Transverse colon (tissue), 4 donors: ENCODE data around the gene ATRN. TPM values are rescaled to one million over a fixed set of nuclear protein-coding genes. Genes with fewer than 3 reads are reported as not detected.

Experiments
- DNase-seq: peaks from one replicate; pipeline ENCODE4 v3.0.0-alpha.2; 2019
- H3K27ac ChIP-seq, 4 donors: fragments of 200-600 bp; sonication (generic); 2 replicates each; pipeline ENCODE4 v1.5.1; 2016 to 2018; ENCODE audit warnings: inconsistent platforms in 4 of 4
- H3K27me3 ChIP-seq: fragments of 200-600 bp; sonication (generic); 2 replicates; pipeline ENCODE4 v1.5.1; 2017; ENCODE audit warnings: inconsistent platforms
- H3K36me3 ChIP-seq, 4 donors: fragments of 200-600 bp; sonication (generic); 2 replicates each; pipeline ENCODE4 v1.5.1; 2017 to 2019; ENCODE audit warnings: inconsistent platforms in 4 of 4
- H3K4me1 ChIP-seq, 4 donors: fragments of 200-600 bp; sonication (generic); 2 replicates each; pipeline ENCODE4 v1.5.1; 2017 to 2020; ENCODE audit warnings: inconsistent platforms in 4 of 4
- H3K4me3 ChIP-seq, 4 donors: fragments of 200-600 bp; sonication (generic); 1 replicate in 1 of 4; 2 replicates in 3 of 4; pipeline versions ENCODE4 v1.5.1 to v1.6.1; 2017 to 2019; ENCODE audit warnings: inconsistent platforms in 4 of 4
- H3K9me3 ChIP-seq, 2 donors: fragments of 200-600 bp; sonication (generic); 2 replicates each; pipeline ENCODE4 v1.5.1; 2017 to 2019; ENCODE audit warnings: inconsistent platforms in 2 of 2
- CTCF ChIP-seq, 5 experiments: fragments of 200-600 bp in 3 of 5; fragments of 450-650 bp in 2 of 5; sonication (generic) in 3 of 5; IDR thresholded peaks; 1 replicate in 2 of 5; 2 replicates in 3 of 5; pipeline ENCODE4 v1.5.1; 2016 to 2017; ENCODE audit warnings: antibody characterized with exemption in 5 of 5, inconsistent platforms in 3 of 5, mild to moderate bottlenecking in 2 of 5, moderate library complexity in 1 of 5
- EP300 ChIP-seq: sonication (generic); formaldehyde crosslinking; IDR thresholded peaks from one replicate; pipeline ENCODE4 v1.6.1; 2017; ENCODE audit warnings: antibody characterized with exemption, low read depth
- POLR2A ChIP-seq: fragments of 450-650 bp; IDR thresholded peaks from one replicate; pipeline ENCODE4 v1.6.1; 2016; ENCODE audit warnings: antibody characterized with exemption, mild to moderate bottlenecking, moderate library complexity
- POLR2AphosphoS5 ChIP-seq, 3 donors: sonication (generic); formaldehyde crosslinking; IDR thresholded peaks; one replicate each; pipeline ENCODE4 v1.6.1; 2016; ENCODE audit warnings: antibody characterized with exemption in 3 of 3
- WGBS, 2 donors: methylation state at CpG; one replicate each; pipeline ENCODE4 v1.1.5; 2018; ENCODE audit warnings: low coverage in 1 of 2; 5-methylcytosine and 5-hydroxymethylcytosine counted together
- in situ Hi-C, 4 donors: fragments of 200-750 bp; cut with MboI; loops; one replicate each; pipeline versions ENCODE4 v1.15.0 to v1.15.1; 2017; ENCODE audit warnings: low sequenced_read_pairs in 3 of 4, low pct_ligation_motif_present in 1 of 4, low pct_unique_long_range_greater_than_20kb in 1 of 4
- intact Hi-C: fragments of 100-400 bp; cut with DNase I; formaldehyde crosslinking; loops from one replicate; pipeline ENCODE4 v1.15.1; 2023; ENCODE audit warnings: low total_unique reads
- total RNA-seq, 4 donors: library from RNA; depleted of rRNA; stranded (reverse); fragments of >200 nt; gene quantifications; one replicate each; pipeline ENCODE4 v1.1.0, GENCODE V29; 2016

Gene ATRN
- total RNA-seq, 4 donors from 2014 or later = 6.8 to 24.7 (median 15.9) TPM

- Histone ChIP-seq H3K36me3 (peaks cover 0 to 7% (median 0%) of the 10 kb centered on the region in 4 donors), H3K4me3 (no peak overlapping the region), H3K27ac (no peak overlapping the region), H3K9me3 (no peaks in the 10 kb centered on the region), H3K4me1 (no peaks in the 10 kb centered on the region), H3K27me3 (no peaks in the 10 kb centered on the region)
- DNase-seq = no peak
- intact Hi-C loops (no loop called here), in situ Hi-C loops (no loop called here)
- WGBS, 2 donors = 90 to 100% methylated on average over 1 of the region's 1 CpG
- TF ChIP-seq CTCF (IDR thresholded peaks at IDR 0.05) (no peak), EP300 (no peak), POLR2AphosphoS5 (IDR thresholded peaks at IDR 0.05) (no peak)
Measured at GRCh38 chr20:3547906-3548305, 77.1 kb downstream of the ATRN start.

GRCh38 chr20:3550837-3551236 lies 80.0 kb downstream of the ATRN start:
- in situ Hi-C loops = no loop called here
- TF ChIP-seq CTCF (IDR thresholded peaks at IDR 0.05) (no peak), EP300 (no peak), POLR2A (no peak), POLR2AphosphoS5 (IDR thresholded peaks at IDR 0.05) (no peak)
- H3K36me3 ChIP-seq = peaks cover 0 to 7% (median 0%) of the 10 kb centered on the region in 4 donors
- no peaks in the 10 kb centered on the region for H3K4me1 ChIP-seq
- no peaks in the 10 kb centered on the region for H3K27me3 ChIP-seq
- no peaks in the 10 kb centered on the region for H3K9me3 ChIP-seq
- no peak for DNase-seq
- intact Hi-C loops = no loop called here
- 50 to 60% methylated on average over 1 of the region's 1 CpG for WGBS, 2 donors
- H3K4me3 ChIP-seq = no peak overlapping the region
- H3K27ac ChIP-seq = no peak overlapping the region

- in situ Hi-C loops (no loop called here), intact Hi-C loops (no loop called here)
- TF ChIP-seq CTCF (IDR thresholded peaks at IDR 0.05) (no peak), EP300 (no peak), POLR2AphosphoS5 (IDR thresholded peaks at IDR 0.05) (no peak), POLR2A (no peak)
- DNase-seq = no peak
- no peaks in the 10 kb centered on the region for H3K9me3 ChIP-seq
- no peak overlapping the region for H3K4me3 ChIP-seq
- no peaks in the 10 kb centered on the region for H3K4me1 ChIP-seq
- peaks cover 0 to 7% (median 0%) of the 10 kb centered on the region in 4 donors for H3K36me3 ChIP-seq
- H3K27ac ChIP-seq = no peak overlapping the region
- H3K27me3 ChIP-seq = no peaks in the 10 kb centered on the region
Measured at GRCh38 chr20:3551681-3552434, 81.0 kb downstream of the ATRN start.

GRCh38 chr20:3553663-3554062 lies 82.8 kb downstream of the ATRN start:
- no peak overlapping the region for H3K4me3 ChIP-seq
- TF ChIP-seq POLR2AphosphoS5 (IDR thresholded peaks at IDR 0.05) = no peak
- no peak for TF ChIP-seq CTCF (IDR thresholded peaks at IDR 0.05)
- no peak for TF ChIP-seq POLR2A
- TF ChIP-seq EP300 = no peak
- DNase-seq = no peak
- peaks cover 0 to 7% (median 0%) of the 10 kb centered on the region in 4 donors for H3K36me3 ChIP-seq
- no peak overlapping the region for H3K27ac ChIP-seq
- no peaks in the 10 kb centered on the region for H3K4me1 ChIP-seq
- H3K9me3 ChIP-seq = no peaks in the 10 kb centered on the region
- in situ Hi-C loops (no loop called here), intact Hi-C loops (no loop called here)
- WGBS, 2 donors = 55 to 72% methylated on average over 3 of the region's 3 CpGs
- H3K27me3 ChIP-seq = no peaks in the 10 kb centered on the region
